ENCODE data around the gene ASGR1. TPM values are rescaled to one million over a fixed set of nuclear protein-coding genes. Genes with fewer than 3 reads are reported as not detected.

ASGR1 gene
- total RNA-seq, 1 donor from 2014 or later: 16.4 TPM

DNA sequence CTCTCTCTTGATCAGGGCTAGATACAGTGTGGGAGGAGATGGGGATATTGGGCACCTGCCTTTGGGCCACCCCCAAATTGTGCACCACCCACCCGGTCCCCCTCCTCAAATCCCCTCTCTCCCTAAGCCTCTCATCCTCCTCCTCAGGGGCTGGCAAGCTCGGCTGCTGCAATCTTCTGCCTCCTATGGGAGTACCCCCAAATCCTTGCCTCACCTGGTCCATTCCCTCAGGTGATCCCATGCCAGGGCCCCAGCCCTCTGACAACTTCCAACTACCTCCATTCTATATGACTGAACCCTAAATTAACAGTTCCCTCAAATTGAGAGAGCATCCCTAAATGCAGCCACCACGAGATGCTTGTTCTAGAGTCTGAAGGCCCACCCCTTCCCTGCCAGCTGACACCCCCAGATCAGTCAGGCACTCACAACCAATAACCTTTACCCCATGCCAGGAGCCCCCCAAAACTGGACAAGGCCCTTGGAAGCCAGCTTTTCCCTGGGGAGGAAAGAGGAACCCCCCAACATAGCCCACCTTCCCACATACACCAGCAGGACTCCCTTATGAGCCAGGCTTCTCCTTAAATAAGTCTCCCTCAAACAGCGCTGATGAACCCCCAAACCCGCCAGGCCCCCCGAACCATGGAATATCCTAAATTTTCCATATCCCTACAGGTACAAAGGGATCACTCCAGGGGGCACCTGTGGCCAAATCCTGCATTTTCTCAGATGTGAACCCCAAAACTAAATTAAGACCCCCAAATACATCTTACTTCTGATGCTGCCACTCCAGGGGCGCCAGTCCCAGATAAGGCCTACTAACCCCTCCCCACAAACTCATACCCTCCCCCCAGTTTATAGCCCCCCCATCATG lies 37.3 kb upstream of the ASGR1 start:
- DNase-seq (ENCODE audit: low read depth, low spot score): no peak

DNA sequence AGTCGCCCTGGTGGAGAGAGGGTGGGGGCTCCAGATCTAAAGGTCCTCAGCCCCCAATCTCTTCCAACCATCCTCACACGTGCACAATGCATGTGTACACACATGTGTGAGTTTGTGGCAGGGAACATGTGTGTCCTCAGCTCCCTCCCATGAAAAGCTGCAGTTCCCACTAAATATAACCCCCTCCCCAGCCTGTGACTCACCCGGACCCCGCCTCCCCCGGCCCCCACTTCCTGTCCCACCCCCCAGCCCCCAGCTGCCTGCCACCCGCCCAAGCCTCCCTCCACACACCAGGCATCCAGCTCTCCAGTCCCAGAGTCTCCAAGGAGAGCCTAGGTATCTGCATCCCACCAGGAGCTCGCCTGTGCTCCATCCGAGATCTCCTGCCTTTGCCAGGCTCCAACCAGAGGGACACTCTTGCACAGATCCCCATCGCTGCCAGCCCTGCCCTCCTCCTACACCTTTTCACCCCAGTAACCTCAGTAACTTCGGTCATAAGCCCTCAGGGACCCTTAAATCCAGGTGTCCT lies 36.5 kb upstream of the ASGR1 start:
- DNase-seq (ENCODE audit: low read depth, low spot score): no peak

DNA sequence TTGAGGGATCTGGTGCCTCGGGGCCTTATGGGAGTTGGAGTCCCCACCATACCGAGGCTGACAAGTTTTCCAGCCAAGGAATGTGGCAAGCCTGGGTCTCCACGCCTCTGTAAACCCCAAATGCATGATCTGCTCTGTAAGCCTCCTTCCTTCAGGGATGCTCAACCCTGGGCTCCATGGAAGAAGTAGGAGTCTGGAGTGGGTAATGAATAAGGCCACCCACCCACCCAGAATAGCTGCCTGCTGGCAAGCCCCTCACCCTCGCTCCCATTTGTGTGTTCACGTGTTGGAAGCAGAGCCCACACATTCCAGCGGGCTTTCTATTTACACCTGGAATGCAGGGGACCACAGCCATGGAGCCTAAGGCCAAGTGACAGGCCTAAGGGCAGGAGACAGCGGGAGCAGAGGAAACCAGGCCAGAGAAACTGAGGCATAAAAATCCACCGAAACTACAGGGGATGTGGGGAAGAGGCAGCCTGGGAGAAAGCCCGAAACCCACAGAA lies 36.0 kb upstream of the ASGR1 start:
- DNase-seq (ENCODE audit: low read depth, low spot score): no peak

DNA sequence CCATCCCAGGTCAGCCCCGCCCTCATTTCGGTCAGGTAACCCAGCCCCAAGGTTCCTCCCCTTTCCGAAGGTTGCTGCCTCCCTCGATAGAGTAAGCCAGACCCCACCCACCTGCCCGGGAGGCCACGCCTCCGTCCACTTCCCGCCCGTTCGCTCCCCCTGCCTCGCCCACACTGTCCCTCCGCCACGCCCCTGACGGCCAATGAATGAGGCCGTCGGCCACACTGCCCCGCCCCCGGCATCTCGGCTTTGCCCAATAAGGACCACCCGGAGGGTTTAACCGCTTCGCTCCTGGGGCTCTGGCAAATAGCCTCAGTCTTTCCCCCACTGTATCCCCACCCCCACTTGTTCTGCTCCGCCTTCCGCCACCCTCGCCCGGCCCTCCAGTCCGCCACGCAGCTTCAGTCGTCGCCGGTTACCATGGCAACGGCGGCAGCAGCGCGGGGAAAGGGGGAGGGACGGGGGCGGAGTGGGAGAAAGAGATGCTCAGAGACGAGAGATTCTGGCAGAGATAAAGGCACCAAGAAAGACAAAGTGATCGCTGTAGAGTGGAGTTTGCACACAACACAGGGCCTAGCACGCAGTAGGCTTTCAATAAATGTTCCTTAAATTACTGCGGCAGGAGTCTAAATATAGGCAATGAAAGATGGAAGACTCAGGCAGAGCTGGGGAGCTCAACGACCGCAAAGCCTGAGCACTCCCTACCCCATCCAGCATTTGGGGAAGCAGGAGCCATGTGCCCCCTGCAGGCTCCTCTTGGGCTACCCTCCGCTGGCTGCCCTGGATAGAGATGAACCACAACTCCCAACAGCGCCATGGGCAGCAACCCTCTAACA lies 35.3 kb upstream of the ASGR1 start:
- DNase-seq (ENCODE audit: low read depth, low spot score): peak; percentile 88

DNA sequence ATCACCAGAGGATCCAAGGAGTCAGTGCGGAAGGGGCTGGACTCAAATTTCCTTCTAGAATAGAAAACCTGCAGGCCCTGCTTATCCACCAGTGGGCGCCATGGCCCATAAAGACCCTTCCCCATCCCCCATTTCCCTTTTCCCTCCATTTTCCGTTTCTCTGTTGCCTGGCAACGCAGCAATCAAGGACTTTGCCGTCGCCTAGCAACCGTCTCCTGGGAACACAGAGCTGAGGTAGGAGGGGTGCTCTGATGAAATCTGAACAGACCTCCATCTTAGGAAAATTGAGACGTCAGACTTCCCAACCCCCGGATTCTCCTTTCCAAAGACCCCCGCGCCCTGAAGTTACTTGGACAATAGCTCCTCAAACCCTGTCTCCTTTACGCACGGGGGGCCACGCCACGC lies 34.7 kb upstream of the ASGR1 start:
- DNase-seq (ENCODE audit: low read depth, low spot score): no peak

DNA sequence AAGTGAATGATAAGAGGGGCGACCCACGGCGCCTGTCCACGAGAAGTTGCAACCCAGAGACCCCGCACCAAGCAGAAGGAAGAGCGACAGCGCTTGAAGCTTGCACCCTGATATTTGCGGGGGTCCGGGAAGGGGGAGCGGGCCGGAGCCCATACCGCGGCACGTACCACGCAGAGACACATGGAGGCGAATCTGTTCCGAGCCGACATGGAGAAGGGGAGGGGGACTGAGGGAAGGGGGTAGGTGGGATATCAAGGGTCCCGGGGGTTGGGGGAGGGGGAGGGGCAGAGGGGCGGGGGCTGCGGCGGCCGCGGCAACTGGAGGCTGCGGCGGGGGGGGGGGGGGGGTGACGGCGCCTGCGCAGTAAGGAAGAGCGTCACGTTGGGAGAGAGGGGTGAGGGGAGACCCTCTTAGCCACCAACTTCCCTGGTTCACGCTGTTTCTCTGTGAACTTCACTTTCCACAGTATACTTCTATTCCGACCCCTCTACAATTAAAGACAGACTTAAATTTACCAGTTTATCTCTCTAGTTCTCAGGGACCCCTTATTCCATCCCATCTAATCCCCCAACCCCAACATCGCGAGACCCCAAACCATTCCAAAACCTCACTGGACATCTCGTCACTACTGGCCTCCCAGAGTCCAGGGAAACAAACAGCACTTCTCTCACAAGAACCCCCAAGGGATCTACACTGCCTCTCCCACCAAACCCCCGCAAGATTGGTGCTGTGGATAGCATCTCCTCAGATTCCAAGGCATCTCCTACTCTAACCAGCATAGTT lies 32.5 kb upstream of the ASGR1 start:
- no peak for DNase-seq (ENCODE audit: low read depth, low spot score)

DNA sequence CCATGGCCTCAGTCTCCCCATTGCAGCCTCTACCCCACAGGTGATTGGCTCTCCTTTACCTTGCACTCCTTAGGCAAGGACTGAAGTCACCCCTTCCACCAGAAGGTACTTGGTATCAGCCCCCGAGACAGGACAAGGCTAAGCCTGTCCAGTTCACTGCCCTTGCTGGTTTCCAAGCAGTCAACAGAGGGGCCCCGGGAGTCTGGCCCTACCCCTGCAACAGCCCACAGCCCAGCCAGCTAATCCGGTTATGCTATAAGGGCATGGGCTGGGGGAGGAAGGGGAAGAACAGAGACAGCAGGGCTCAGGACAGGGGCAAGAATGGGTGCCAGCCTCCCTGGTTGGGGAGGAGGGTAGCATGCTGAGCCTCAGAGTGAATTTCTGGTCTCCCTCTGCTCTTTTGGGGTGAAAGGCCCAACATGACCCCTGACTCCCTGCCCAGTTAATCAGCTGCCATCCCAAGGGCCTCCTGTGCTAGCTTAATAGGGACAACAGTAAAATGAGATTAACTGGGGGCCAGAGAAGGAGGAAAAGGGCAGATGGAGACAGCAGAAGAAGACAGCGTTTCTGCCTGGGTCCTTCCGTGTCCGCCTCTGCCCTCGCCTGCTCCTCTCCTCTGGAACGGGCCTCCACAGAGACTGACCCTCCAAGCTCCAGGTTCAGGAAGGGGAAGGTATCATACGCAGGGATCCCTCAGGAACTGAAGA lies 29.7 kb upstream of the ASGR1 start:
- no peak for DNase-seq (ENCODE audit: low read depth, low spot score)

DNA sequence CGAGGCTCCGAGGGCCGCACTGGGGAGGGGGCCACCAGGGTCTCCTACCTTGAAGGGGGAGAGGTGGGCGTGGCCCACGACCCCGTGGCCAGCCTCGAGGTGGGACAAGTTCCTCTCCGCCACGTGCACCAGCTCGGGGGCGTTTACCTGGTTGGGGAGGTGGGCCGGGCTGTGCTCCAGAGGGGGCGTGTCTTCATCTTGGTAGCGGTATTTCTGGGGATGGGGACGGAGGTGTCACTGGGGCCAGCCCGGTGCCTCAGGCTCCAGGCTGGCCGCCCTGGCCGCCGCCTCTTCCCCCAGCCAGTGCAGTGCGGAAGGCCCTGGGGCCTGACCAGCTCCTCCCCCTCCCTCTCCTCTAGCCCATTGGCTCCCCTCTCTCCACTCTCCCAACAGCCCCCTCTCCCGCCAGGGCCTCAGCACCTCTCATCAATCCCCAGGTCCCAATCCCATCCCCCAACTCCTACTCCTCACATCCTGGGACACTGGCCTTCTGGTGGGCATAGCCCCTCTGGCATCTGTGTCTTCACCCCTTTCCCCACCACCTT lies 28.9 kb upstream of the ASGR1 start:
- no peak for DNase-seq (ENCODE audit: low read depth, low spot score)

DNA sequence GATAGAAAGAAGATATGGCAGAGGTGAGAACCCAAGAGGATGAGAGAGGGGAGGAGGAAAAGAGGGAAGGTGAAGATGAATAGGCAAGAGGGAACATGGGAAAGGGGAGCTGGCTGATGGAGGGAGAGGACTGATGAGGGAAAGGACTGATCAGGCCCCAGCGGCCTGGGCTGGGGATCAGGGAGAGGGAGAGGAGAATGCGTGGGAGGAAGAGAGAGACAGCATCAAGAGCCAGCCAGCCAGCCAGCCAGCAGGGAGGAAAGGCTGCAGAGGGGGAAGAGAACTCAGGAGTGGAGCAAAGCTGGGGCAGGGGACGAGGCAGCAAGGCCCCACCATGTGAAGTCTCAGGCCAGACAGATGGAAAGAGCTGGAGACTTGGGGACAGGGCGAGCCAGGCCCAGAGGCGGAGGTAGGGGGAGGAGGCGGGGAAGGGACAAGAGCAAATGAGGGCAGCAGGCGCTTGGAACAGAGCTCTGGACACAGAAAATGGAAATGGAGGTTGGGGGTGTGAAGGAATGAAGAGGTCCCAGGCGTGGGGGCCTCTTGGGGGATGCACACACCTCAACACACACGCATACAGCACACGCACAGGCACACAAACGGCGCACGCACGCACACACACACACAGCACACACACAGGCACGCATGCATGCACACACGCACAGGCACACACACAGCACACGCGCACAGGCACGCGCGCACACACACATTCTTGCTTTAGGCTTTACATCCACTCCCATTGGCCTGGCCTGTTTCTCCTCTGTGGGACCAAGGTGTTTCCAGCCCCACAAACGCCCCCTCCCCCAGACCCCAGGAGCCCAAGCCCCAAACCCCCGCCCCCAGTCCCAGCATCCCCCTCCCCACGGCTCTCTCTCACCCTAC lies 28.2 kb upstream of the ASGR1 start:
- no peak for DNase-seq (ENCODE audit: low read depth, low spot score)

DNA sequence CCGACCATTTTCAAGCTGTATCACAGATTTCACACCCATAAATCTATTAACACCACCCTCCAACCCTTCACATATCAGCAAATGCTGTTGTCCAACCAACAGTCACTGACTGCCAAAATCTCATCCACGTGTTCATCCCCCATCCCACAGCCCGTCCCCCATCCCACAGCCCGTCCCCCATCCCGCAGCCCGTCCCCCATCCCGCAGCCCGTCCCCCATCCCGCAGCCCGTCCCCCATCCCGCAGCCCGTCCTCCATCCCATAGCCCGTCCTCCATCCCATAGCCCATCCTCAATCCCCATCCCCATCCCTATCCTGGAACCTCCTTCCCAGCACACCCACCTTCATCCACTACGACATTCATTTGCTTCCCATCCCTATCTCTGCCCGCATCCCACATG lies 26.4 kb upstream of the ASGR1 start:
- no peak for DNase-seq (ENCODE audit: low read depth, low spot score)

DNA sequence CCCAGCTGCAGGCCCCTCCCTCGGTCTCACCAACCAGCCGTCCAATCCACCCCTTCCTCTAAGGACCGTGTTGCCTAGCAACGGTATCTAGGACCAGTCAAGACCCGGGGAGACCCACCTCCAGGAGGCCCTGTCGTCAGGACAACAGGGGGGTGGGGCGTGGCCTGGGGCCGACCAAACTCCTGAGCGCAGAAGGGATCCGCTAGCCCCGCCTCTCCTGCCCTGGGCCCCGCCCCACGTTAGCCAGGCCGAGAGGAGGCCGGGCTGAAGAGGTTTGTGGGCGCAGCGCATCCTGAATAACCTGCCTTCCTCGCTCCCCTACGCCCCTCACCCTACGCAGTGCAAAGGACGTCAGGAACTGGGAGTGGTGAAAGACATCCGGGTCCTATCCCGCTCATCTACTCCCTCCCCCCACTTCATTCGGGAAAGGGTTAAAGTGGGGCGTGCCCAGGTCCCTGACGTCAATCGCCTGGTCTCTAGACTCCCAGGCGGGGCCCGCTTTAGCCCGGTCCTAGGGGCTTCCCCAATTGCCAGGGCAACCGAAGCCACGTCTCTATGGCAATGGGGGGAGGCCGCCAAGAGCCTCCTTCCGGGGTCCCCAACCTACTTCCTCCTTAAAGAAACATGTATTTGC lies 25.8 kb upstream of the ASGR1 start:
- no peak for DNase-seq (ENCODE audit: low read depth, low spot score)

DNA sequence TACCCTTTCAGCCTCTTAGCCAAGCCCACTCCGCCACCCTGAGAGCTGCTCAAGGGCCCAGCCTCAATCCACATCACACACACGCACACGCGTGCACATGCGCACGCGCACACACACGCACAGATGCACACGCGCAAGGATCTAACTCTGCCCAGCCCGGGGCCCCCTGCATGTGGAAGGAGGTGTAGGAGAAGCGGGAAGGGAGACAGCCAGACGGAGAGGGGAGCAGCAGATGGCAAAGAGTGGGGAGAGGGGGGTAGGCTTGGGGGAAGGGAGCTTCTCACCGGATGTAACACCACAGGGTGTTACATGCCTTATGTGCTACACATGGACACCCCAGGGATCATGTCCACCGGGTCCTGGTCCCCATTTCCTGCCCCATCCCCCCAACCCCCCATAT lies 25.2 kb upstream of the ASGR1 start:
- DNase-seq (ENCODE audit: low read depth, low spot score): no peak

DNA sequence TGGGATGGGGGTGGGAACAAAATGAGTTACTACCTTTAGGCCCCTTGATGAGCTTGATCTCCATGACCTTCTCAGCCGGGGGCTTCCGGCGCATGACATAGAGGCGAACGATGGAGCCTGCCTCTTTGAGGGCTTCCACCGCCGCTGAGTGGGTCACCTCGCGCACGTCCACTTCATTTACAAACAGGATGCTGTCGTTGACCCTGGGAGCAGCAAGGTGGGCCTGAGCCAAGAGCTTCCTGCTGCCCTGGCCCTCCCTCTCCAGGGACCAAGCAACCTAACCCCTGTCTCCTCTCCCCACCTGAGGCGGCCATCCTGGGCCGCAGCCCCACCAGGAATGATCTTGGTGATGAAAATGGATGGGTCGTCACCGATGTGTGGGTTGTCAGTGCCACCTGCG lies 24.2 kb upstream of the ASGR1 start:
- DNase-seq (ENCODE audit: low read depth, low spot score): no peak

DNA sequence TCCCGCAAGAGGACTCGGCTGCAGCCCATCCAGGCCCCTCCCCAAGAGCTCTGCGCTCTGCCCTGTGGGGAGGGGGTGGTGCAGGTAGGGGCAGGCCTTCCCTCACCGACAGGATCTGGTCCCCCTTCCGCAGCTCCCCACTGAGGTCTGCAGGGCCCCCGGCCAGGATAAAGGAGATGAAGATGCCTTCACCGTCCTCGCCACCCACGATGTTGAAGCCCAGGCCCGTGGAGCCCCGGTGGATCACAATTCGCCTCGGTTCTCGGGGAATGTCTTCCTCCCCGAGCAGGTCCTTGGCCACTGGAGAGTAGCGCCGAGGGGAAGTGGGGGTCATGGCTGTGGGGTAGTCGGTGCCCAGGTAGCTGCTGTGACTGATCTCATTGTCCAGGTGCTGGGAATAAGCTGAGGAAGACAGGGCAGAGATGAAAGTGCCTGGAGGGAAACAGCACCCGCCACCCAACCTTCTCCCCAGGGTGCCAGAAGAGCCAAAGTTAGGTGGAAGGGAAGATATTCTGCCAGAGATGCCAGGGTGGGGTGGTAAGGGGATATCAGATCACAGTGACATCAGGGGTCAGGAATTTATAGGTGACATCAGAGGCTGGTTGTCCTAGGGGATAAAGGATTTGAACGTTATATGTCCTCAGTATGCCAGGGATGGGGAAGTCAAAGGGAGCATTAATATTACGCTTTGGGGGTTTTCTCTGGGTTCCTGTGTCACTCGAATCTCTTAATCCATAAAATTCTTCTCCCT lies 17.7 kb upstream of the ASGR1 start:
- DNase-seq (ENCODE audit: low read depth, low spot score): no peak

DNA sequence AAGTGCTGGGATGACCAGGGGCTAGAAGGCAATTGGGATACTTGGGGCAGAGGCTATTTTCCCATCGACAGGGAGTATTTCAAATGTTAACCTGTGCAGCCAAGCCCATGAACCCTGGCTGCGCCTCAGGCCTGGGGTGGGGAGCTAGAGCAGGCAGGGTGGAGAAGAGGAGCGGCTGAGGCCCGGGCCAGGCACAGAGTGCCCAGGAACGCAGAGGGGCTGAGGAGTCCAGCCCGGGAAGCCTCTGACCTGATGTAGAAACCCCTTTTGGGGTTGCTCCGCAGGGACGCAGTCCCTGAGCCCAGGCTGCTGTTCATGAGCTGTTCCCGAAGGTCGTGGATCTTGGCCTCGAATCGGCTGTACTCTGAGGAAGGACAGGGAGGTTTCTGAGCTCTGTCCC lies 16.8 kb upstream of the ASGR1 start:
- no peak for DNase-seq (ENCODE audit: low read depth, low spot score)

DNA sequence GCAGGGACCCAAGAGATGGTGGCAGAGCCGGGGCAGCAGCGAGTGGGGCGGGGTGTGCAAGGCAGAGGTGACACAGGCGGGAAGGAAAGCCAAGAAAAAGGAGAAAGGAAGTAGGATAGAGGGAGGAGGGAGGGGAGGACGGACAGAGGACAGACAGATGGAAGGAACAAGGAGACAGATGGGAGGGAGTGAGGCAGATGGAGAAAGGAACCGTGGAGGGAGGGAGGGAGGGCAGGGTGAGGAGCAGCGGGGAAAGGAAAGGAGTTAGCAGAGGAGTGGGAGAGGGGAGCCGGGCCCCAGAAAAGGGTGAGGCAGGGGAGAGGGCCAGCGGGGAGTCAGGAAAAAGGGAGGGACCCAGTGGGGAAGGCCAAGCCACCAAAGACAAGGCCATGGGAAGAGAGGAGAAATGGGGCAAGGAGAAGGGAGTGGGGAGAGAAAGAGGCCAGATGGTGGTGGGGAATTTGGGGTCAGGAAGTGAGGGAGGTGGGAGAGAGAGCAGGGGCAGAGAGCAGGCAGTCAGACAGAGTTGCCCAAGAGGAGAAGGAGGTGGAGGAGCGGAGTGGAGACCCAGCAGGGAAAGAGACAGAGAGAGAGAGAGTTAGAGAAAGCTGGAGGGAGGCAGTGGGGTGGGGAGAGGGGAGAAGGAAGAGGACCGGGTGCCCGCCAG lies 13.2 kb upstream of the ASGR1 start:
- DNase-seq (ENCODE audit: low read depth, low spot score): no peak

DNA sequence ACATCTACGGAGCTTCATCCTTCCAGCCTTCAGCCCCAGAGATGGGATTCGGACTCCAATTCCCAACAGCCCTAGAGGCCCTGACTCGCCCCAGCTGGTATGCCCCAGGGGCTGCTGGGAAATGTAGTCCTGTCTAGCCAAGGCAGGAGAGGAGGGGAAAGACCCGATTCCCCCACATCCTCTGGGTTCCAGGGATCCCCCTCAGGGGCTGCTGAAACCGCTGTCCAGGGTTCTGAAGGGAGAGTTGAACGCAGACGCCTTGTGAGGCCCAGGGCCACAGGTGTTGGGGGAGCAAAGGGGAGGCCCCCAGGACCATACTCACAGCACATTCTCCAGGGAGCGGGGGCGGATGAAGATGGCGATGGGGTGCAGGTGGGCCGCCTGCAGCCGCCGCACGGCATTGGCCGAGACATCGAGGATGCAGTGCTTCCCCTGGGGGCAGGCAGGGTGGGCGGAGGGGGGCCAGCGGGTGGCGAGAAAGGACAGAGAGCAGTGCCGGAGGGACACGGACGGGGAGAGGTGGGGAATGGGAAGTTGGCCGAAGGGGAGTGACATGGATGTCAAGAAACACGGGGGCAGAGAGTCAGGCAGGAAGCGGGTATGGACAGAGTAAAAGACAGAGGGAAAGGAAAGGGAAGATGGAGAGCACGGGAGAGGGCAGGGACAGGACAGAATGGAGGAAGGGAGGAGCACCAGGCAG lies 12.6 kb upstream of the ASGR1 start:
- no peak for DNase-seq (ENCODE audit: low read depth, low spot score)

Data from pulmonary artery endothelial cell (primary cell).